ENCODE data around the gene KCNAB1.
"Not testable (repeated sequence)": the region's sequence is repeated elsewhere in the genome, so short reads cannot be mapped to it uniquely, and the experiment has no call there.

Gene KCNAB1

DNA sequence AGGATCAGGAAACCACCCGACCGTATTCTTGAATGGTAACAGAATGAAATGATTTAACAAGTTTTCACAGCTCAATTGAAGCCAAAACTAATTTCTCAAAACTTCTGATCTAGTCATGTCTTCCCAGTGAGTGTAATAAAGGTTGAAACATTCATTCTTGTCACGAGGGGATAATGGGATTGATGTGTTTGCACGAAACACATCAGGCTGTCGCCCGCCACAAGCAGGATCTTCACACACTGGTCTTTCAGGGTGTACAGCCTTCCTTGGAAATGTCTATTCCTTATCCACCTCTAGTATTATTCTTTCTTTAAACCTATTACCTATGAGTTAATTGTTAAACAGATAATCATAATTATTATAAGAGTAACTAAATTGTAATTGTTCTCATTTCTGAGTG, 94.3 kb downstream of the KCNAB1 start:
- H3K4me1 ChIP-seq (ENCODE audit: control insufficient read depth, insufficient read depth, low read length, poor library complexity, severe bottlenecking) = no peaks in the 10 kb centered on the region
- DNase-seq = no peak
- no peaks in the 10 kb centered on the region for H3K36me3 ChIP-seq (ENCODE audit: control insufficient read depth, insufficient read depth, low read length)
- no peaks in the 10 kb centered on the region for H3K9me3 ChIP-seq (ENCODE audit: control insufficient read depth, low read length)
- H3K27ac ChIP-seq (ENCODE audit: insufficient read depth, low read length, poor library complexity, severe bottlenecking) = no peak overlapping the region
- H3K4me3 ChIP-seq (ENCODE audit: insufficient read depth, low read depth, low read length, poor library complexity, severe bottlenecking) = no peak overlapping the region
- H3K27me3 ChIP-seq (replicated peaks; ENCODE audit: control insufficient read depth, insufficient read depth, low read length, poor library complexity, severe bottlenecking) = no peaks in the 10 kb centered on the region

DNA sequence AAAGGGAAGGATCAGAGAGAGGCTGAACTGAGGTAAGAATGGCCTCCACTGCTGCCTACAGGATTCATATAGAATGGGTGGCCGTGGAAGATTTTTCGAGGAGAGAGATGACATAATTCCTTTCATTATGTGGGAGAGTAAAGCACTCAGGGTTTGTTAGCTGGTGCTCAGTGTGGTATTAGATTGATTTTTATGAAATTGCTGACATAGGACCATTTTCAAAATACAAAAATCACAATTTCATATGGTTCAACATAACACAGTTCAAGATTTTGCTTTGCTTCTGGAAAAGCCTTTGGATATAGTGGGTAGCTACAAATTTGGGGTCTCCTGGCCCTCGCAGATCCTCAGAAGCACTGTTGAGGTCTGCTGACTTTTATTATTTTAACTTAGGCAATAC, 95.4 kb downstream of the KCNAB1 start:
- Histone ChIP-seq H3K9me3 (ENCODE audit: control insufficient read depth, low read length) (no peaks in the 10 kb centered on the region), H3K27me3 (replicated peaks; ENCODE audit: control insufficient read depth, insufficient read depth, low read length, poor library complexity, severe bottlenecking) (no peaks in the 10 kb centered on the region), H3K36me3 (ENCODE audit: control insufficient read depth, insufficient read depth, low read length) (no peaks in the 10 kb centered on the region), H3K4me3 (ENCODE audit: insufficient read depth, low read depth, low read length, poor library complexity, severe bottlenecking) (no peak overlapping the region), H3K27ac (ENCODE audit: insufficient read depth, low read length, poor library complexity, severe bottlenecking) (no peak overlapping the region), H3K4me1 (ENCODE audit: control insufficient read depth, insufficient read depth, low read length, poor library complexity, severe bottlenecking) (no peaks in the 10 kb centered on the region)
- DNase-seq = no peak

DNA sequence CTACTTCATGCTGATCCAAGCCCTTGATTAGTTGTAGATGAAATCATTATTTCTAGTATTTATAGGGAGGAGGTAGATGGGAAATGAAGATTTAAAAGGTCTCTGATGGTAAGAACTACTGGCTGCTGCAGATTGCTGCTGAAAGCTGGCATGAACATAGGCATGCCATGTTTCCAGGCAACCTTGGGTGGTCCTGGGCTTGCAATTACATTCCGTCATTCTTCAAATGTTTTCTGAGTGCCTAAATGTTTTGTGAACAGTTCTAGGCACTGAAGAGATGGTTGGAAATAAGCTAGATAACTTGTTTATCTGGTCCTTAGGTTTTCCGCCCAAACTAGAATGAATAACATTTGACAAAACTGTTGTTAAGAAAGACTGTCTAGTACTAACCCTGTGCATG, 95.8 kb downstream of the KCNAB1 start:
- H3K27me3 ChIP-seq (replicated peaks; ENCODE audit: control insufficient read depth, insufficient read depth, low read length, poor library complexity, severe bottlenecking) = no peaks in the 10 kb centered on the region
- H3K27ac ChIP-seq (ENCODE audit: insufficient read depth, low read length, poor library complexity, severe bottlenecking) = no peak overlapping the region
- no peaks in the 10 kb centered on the region for H3K9me3 ChIP-seq (ENCODE audit: control insufficient read depth, low read length)
- no peaks in the 10 kb centered on the region for H3K4me1 ChIP-seq (ENCODE audit: control insufficient read depth, insufficient read depth, low read length, poor library complexity, severe bottlenecking)
- DNase-seq = no peak
- H3K4me3 ChIP-seq (ENCODE audit: insufficient read depth, low read depth, low read length, poor library complexity, severe bottlenecking) = no peak overlapping the region
- no peaks in the 10 kb centered on the region for H3K36me3 ChIP-seq (ENCODE audit: control insufficient read depth, insufficient read depth, low read length)

DNA sequence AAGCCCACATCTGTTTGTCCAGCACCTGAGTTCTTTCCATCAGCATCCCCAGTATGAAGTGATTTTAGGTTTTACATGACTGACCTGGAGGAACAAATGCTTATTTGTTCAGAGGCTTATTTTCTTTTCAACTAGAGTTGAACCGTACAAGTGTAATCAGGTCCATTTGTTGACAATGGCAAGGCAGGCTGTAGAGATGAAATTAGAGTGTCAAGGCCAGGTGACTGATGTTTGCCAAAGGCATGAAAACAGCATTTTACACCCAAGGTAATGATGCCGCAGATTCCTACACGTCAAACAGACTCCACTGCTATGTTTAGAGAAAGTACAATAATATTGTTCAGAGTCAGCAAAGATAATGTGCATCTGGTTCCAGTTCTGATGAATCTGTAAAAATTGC, 96.5 kb downstream of the KCNAB1 start:
- Histone ChIP-seq H3K4me3 (ENCODE audit: insufficient read depth, low read depth, low read length, poor library complexity, severe bottlenecking) (no peak overlapping the region), H3K9me3 (ENCODE audit: control insufficient read depth, low read length) (no peaks in the 10 kb centered on the region), H3K27me3 (replicated peaks; ENCODE audit: control insufficient read depth, insufficient read depth, low read length, poor library complexity, severe bottlenecking) (no peaks in the 10 kb centered on the region), H3K27ac (ENCODE audit: insufficient read depth, low read length, poor library complexity, severe bottlenecking) (no peak overlapping the region), H3K4me1 (ENCODE audit: control insufficient read depth, insufficient read depth, low read length, poor library complexity, severe bottlenecking) (no peaks in the 10 kb centered on the region), H3K36me3 (ENCODE audit: control insufficient read depth, insufficient read depth, low read length) (no peaks in the 10 kb centered on the region)
- DNase-seq = no peak

DNA sequence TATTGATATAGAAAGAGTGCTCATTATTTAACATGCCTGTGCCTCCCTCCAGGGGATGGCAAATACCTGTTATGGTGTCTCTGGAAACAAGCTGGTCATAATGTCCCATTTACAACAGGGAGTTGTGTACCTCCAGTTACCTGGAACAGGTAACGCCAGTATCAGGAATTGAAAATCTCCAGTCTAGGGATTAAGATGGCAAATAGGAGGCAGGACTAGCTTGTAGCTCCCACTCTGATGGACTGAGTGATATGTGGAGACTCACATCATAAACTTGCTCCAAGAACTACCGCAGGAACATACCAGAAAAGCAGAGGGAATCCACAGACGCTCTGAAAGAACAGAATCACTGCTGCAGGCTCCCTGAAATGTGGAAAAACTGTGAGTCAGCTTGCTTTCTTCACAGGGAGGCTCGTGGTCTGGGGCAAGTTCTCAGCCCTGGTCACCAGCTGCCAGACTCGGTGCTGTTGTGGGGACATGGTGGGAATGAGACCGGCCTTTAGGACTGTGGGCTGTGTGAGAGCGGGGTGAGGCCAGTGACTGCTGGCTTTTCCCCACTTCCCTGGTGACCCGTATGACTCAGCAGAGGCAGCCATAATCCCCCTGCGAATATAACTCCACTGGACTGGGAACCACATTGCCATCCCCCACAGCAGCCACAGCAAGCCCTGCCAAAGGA, 97.4 kb downstream of the KCNAB1 start:
- H3K4me1 ChIP-seq (ENCODE audit: control insufficient read depth, insufficient read depth, low read length, poor library complexity, severe bottlenecking) = no peaks in the 10 kb centered on the region
- H3K4me3 ChIP-seq (ENCODE audit: insufficient read depth, low read depth, low read length, poor library complexity, severe bottlenecking) = no peak overlapping the region
- DNase-seq = no peak
- no peaks in the 10 kb centered on the region for H3K36me3 ChIP-seq (ENCODE audit: control insufficient read depth, insufficient read depth, low read length)
- H3K27me3 ChIP-seq (replicated peaks; ENCODE audit: control insufficient read depth, insufficient read depth, low read length, poor library complexity, severe bottlenecking) = no peaks in the 10 kb centered on the region
- no peak overlapping the region for H3K27ac ChIP-seq (ENCODE audit: insufficient read depth, low read length, poor library complexity, severe bottlenecking)
- H3K9me3 ChIP-seq (ENCODE audit: control insufficient read depth, low read length) = no peaks in the 10 kb centered on the region

DNA sequence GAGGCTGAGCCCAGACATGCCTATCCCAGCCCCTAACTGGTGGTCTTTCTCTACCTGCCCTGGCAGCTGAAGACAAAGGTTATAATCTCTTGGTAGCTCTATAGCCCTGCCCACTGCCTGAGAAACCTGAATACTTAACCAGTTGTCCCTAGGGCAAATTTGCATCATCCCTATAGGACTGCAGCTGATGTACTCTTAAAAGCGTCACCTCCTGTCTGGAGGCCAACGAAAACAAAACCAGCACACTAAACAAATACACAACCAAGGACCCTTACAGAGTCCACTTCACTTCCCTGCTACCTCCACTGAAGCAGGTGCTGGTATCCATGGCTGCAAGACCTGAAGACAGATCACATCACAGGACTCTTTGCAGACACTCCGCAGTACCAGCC, 98.0 kb downstream of the KCNAB1 start:
- Histone ChIP-seq H3K4me3 (ENCODE audit: insufficient read depth, low read depth, low read length, poor library complexity, severe bottlenecking) (no peak overlapping the region), H3K9me3 (ENCODE audit: control insufficient read depth, low read length) (no peaks in the 10 kb centered on the region), H3K27me3 (replicated peaks; ENCODE audit: control insufficient read depth, insufficient read depth, low read length, poor library complexity, severe bottlenecking) (no peaks in the 10 kb centered on the region), H3K36me3 (ENCODE audit: control insufficient read depth, insufficient read depth, low read length) (no peaks in the 10 kb centered on the region), H3K27ac (ENCODE audit: insufficient read depth, low read length, poor library complexity, severe bottlenecking) (no peak overlapping the region), H3K4me1 (ENCODE audit: control insufficient read depth, insufficient read depth, low read length, poor library complexity, severe bottlenecking) (no peaks in the 10 kb centered on the region)
- DNase-seq = no peak

DNA sequence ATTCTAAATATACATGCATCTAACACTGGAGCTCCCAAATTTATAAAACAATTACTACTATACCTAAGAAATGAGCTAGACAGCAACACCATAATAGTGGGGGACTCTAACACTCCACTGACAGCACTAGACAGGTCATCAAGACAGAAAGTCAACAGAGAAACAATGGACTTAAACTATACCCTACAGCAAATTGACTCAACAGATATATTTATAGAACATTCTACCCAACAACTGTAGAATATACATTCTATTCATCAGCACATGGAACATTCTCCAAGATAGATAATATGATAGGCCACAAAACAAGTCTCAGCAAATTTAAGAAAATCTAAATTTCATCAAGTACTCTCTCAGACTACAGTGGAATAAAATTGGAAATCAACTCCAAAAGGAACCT, 102.0 kb downstream of the KCNAB1 start:
- not testable (repeated sequence) for H3K4me3 ChIP-seq (ENCODE audit: insufficient read depth, low read depth, low read length, poor library complexity, severe bottlenecking); H3K9me3 ChIP-seq (ENCODE audit: control insufficient read depth, low read length); H3K27me3 ChIP-seq (replicated peaks; ENCODE audit: control insufficient read depth, insufficient read depth, low read length, poor library complexity, severe bottlenecking); H3K27ac ChIP-seq (ENCODE audit: insufficient read depth, low read length, poor library complexity, severe bottlenecking); H3K4me1 ChIP-seq (ENCODE audit: control insufficient read depth, insufficient read depth, low read length, poor library complexity, severe bottlenecking); DNase-seq; H3K36me3 ChIP-seq (ENCODE audit: control insufficient read depth, insufficient read depth, low read length)

DNA sequence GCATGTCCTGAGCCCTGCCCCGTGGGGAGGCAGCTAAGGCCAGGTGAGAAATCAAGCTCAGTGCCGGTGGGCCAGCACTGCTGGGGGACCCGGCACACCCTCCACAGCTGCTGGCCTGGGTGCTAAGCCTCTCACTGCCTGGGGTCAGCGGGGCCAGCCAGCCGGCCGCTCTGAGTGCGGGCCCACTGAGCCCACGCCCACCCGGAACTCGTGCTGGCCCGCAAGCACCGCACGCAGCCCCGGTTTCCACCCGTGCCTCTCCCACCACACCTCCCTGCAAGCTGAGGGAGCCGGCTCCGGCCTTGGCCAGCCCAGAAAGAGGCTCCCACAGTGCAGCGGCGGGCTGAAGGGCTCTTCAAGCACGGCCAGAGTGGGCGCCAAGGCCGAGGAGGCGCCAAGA, 103.7 kb downstream of the KCNAB1 start:
- not testable (repeated sequence) for H3K27me3 ChIP-seq (replicated peaks; ENCODE audit: control insufficient read depth, insufficient read depth, low read length, poor library complexity, severe bottlenecking); DNase-seq; H3K27ac ChIP-seq (ENCODE audit: insufficient read depth, low read length, poor library complexity, severe bottlenecking); H3K4me3 ChIP-seq (ENCODE audit: insufficient read depth, low read depth, low read length, poor library complexity, severe bottlenecking); H3K4me1 ChIP-seq (ENCODE audit: control insufficient read depth, insufficient read depth, low read length, poor library complexity, severe bottlenecking); H3K9me3 ChIP-seq (ENCODE audit: control insufficient read depth, low read length); H3K36me3 ChIP-seq (ENCODE audit: control insufficient read depth, insufficient read depth, low read length)

DNA sequence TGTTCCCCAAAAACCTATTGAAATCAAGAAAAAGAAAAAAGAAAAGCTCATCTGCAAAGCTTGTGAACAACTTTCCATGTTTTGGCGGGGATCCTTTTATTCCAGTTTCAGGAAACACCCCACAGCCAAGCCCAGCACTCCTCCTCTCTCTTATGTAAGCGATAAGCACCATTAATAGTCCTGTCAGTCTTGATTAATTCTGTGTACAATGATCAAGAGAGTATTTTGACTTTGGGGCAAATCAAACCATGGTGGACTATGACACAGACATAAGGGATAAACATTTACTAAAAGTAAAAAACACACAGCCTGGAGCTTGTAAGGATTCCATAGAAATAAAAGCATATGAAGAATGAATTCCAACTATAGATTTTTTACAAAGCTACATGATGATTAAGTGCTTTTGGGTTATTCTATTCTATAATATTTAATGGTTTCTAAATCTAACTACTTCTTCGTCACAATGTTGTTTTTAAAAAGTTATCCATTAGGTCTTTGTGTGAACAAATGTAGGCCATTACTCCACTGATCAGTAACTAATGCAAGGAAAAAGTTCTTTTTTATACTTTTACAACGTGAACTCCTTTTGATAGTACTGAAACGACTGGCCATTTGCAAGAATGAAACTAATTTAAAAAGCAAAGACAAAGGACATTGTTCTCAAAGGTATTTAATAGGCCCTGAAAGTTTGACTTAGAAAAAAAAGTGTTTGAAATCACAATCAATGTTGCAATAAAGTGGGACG, 106.5 kb downstream of the KCNAB1 start:
- no peak overlapping the region for H3K27ac ChIP-seq (ENCODE audit: insufficient read depth, low read length, poor library complexity, severe bottlenecking)
- DNase-seq = no peak
- H3K27me3 ChIP-seq (replicated peaks; ENCODE audit: control insufficient read depth, insufficient read depth, low read length, poor library complexity, severe bottlenecking) = no peaks in the 10 kb centered on the region
- no peaks in the 10 kb centered on the region for H3K9me3 ChIP-seq (ENCODE audit: control insufficient read depth, low read length)
- no peaks in the 10 kb centered on the region for H3K36me3 ChIP-seq (ENCODE audit: control insufficient read depth, insufficient read depth, low read length)
- no peak overlapping the region for H3K4me3 ChIP-seq (ENCODE audit: insufficient read depth, low read depth, low read length, poor library complexity, severe bottlenecking)
- no peaks in the 10 kb centered on the region for H3K4me1 ChIP-seq (ENCODE audit: control insufficient read depth, insufficient read depth, low read length, poor library complexity, severe bottlenecking)

DNA sequence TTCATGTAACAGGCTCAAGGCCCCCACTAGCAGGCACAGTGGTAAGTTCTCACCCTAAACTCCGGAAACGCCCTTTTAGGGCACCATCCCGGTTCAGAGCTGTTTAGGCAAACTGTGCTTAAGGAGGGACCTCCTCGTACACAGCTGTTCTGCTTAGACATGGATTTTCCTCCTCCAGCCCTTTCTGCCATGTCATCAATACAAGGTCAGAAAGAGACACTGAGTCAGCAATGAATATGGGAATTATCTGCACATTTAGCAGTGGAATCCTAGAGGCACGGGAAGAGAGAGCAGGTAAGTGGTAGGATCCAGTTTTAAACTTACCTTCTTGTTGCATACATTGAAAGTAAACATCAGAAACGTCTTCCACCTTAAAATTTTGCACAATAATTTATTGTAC, 107.3 kb downstream of the KCNAB1 start:
- H3K27me3 ChIP-seq (replicated peaks; ENCODE audit: control insufficient read depth, insufficient read depth, low read length, poor library complexity, severe bottlenecking) = no peaks in the 10 kb centered on the region
- no peak overlapping the region for H3K27ac ChIP-seq (ENCODE audit: insufficient read depth, low read length, poor library complexity, severe bottlenecking)
- no peak for DNase-seq
- no peak overlapping the region for H3K4me3 ChIP-seq (ENCODE audit: insufficient read depth, low read depth, low read length, poor library complexity, severe bottlenecking)
- H3K4me1 ChIP-seq (ENCODE audit: control insufficient read depth, insufficient read depth, low read length, poor library complexity, severe bottlenecking) = no peaks in the 10 kb centered on the region
- no peaks in the 10 kb centered on the region for H3K36me3 ChIP-seq (ENCODE audit: control insufficient read depth, insufficient read depth, low read length)
- H3K9me3 ChIP-seq (ENCODE audit: control insufficient read depth, low read length) = no peaks in the 10 kb centered on the region
